Fibroblast of lung (primary cell): ENCODE measurements around the gene MNAT1.

Source experiments
- CTCF ChIP-seq, 2 donors: IDR thresholded peaks in 1 of 2; conservative IDR thresholded peaks in 1 of 2; 1 replicate in 1 of 2; 2 replicates in 1 of 2; pipeline ENCODE4 v1.5.1; 2011 to 2012; ENCODE audit warnings: low read length in 2 of 2, control low read depth in 1 of 2, inconsistent platforms in 1 of 2, low read depth in 1 of 2, mild to moderate bottlenecking in 1 of 2
- EZH2 ChIP-seq: IDR thresholded peaks from 2 replicates; pipeline ENCODE4 v1.5.1; 2012; ENCODE audit warnings: low read length, control low read depth, mild to moderate bottlenecking; ENCODE audit errors: missing control alignments

GRCh38 chr14:60848066-60848465 is 113.5 kb downstream of the MNAT1 start:
- no peak for TF ChIP-seq CTCF (conservative IDR thresholded peaks at IDR 0.05 in 1 of 2, IDR thresholded peaks at IDR 0.05 in 1 of 2; ENCODE audit: low read depth in 1 of 2, low read length in 2 of 2)
- no peak for TF ChIP-seq EZH2
